A549 (cell line): ENCODE measurements around the gene CDK14.

Experiments
- CEBPB ChIP-seq, 2 experiments: fragments of >200 bp in 1 of 2; sonication (Bioruptor Twin) in 1 of 2; formaldehyde crosslinking in 1 of 2; IDR thresholded peaks; 2 replicates each; pipeline ENCODE4 v1.6.1; 2012 to 2016
- REST ChIP-seq: fragments of 200-600 bp; sonication (generic); IDR thresholded peaks from 2 replicates; pipeline ENCODE4 v1.6.1; 2016; ENCODE audit warnings: antibody characterized with exemption, mild to moderate bottlenecking, moderate library complexity
- TF ChIP-seq, protein P1 (sequence below): IDR thresholded peaks from 2 replicates; pipeline ENCODE4 v1.6.1; 2012

GRCh38 chr7:91180746-91181145, 584.6 kb downstream of the CDK14 start:
- TF ChIP-seq, protein P1, sequence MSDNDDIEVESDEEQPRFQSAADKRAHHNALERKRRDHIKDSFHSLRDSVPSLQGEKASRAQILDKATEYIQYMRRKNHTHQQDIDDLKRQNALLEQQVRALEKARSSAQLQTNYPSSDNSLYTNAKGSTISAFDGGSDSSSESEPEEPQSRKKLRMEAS: no peak
- TF ChIP-seq CEBPB (IDR thresholded peaks at IDR 0.05) (no peak), REST (no peak)
